Measurements from ENCODE around the gene RAD54L.
"Not testable (repeated sequence)": the region's sequence is repeated elsewhere in the genome, so short reads cannot be mapped to it uniquely, and the experiment has no call there.

RAD54L gene

GRCh38 chr1:46242918-46243317 lies 4.6 kb upstream of the RAD54L start:
- H3K4me3 ChIP-seq (replicated peaks; ENCODE audit: low read depth, low read length) = no peak overlapping the region
- no peak for TF ChIP-seq CTCF (IDR thresholded peaks at IDR 0.05; ENCODE audit: low read length, missing control alignments)
- no peak for DNase-seq (ENCODE audit: low read depth)

GRCh38 chr1:46243831-46244230 lies 3.7 kb upstream of the RAD54L start:
- not testable (repeated sequence) for H3K4me3 ChIP-seq (replicated peaks; ENCODE audit: low read depth, low read length); DNase-seq (ENCODE audit: low read depth)

- peak; percentile 41 for TF ChIP-seq CTCF (IDR thresholded peaks at IDR 0.05; ENCODE audit: low read length, missing control alignments)
- peak; percentile 43 for DNase-seq (ENCODE audit: low read depth)
- no peak overlapping the region for H3K4me3 ChIP-seq (replicated peaks; ENCODE audit: low read depth, low read length)
Observed at GRCh38 chr1:46244656-46245371, 2.7 kb upstream of the RAD54L start.

- DNase-seq (ENCODE audit: low read depth); H3K4me3 ChIP-seq (replicated peaks; ENCODE audit: low read depth, low read length): not testable (repeated sequence)
Observed at GRCh38 chr1:46246136-46246535, 1.4 kb upstream of the RAD54L start.

GRCh38 chr1:46246548-46247435 lies 771 bp upstream of the RAD54L start:
- no peak for TF ChIP-seq CTCF (IDR thresholded peaks at IDR 0.05; ENCODE audit: low read length, missing control alignments)
- peak; percentile 46 for DNase-seq (ENCODE audit: low read depth)
- H3K4me3 ChIP-seq (replicated peaks; ENCODE audit: low read depth, low read length) = peak overlapping the region; percentile 82

GRCh38 chr1:46248122-46248920 lies 758 bp downstream of the RAD54L start:
- DNase-seq (ENCODE audit: low read depth) = no peak
- TF ChIP-seq CTCF (IDR thresholded peaks at IDR 0.05; ENCODE audit: low read length, missing control alignments) = no peak
- H3K4me3 ChIP-seq (replicated peaks; ENCODE audit: low read depth, low read length) = peak overlapping the region; percentile 85

GRCh38 chr1:46254668-46255067 lies 7.1 kb downstream of the RAD54L start:
- H3K4me3 ChIP-seq (replicated peaks; ENCODE audit: low read depth, low read length) = no peak overlapping the region
- DNase-seq (ENCODE audit: low read depth) = no peak
- no peak for TF ChIP-seq CTCF (IDR thresholded peaks at IDR 0.05; ENCODE audit: low read length, missing control alignments)

Measured in fibroblast of pulmonary artery (primary cell).